GM21619 (cell line): ENCODE results near the gene CPXM2.

Experiments
- ATAC-seq: cut with Tn5 transposase; IDR thresholded peaks from one replicate; pipeline ENCODE4 v1.9.1; 2021; ENCODE audit not compliant: unreplicated experiment

Gene CPXM2

DNA sequence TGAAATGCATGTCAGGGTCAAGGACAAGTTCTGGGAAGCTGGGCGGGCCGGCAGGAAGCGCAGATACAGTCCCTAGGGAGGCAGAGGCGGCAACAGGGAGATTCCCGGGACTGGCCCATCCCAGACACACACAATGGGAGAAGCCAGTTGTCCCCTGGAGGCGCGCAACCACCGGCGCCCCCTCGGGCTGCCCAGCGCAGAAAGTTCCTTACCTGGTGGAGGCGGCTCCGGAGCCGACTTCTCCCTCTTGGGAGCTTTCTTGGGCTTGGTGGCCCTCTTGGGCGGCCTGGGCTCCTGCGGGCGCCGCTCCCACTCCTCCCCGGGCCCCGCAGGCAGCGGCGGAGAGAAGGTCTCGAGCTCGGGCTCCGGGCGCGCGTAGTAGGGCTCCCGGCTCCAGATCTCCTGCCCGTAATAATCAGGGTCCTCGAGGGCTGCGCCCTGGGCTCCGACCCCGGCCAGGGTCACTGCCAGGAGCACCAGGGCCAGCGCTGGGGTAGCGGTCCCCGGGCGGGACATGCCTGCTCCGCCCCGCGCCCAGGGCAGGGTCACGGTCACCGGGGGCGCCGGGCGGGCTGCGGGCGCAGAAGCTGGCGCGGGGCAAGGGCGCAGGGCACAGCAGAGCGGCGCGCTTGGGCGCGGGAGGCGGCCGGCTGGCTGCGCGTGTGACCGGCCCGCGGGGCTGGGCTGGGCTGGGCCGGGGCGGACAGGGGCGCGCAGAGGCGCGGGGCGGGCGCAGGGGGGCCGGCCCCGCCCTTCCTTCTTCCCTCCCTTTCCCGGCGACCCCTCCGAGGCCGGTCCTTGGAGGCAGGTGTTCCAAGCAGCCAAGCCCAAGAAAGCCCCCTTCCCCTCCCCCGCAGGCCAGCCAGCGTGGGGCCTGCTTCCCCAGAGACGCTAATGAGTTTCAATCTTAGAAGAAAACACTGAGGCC lies at the start of gene CPXM2:
Gene CPXM2 (minus strand): TSS at position 664 of the 928 bp plus-strand sequence. CDS start 148 bp downstream, at position 516.
- ATAC-seq: no peak

DNA sequence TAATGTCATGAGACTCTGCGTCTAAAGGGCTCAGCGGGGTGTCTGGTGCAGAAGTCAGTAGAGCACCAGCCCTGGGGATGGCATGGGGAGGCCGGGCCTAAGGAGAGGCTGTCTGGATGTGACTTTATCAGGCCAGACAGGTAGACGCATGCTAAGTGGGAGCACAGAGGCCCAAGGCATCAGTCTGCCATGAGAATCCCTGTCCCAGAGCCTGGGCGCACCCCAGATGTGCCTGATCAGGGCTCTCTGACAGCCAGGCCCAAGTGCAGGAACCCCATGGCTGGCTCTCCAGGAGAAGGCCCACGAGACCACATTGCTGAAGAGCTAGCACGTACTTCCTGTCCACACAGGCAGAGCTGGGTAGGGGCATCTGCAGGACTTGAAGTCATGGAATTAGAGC lies 48.0 kb upstream of the CPXM2 start:
- no peak for ATAC-seq

GRCh38 chr10:123938890-123939289 lies 47.3 kb upstream of the CPXM2 start:
- ATAC-seq: no peak

DNA sequence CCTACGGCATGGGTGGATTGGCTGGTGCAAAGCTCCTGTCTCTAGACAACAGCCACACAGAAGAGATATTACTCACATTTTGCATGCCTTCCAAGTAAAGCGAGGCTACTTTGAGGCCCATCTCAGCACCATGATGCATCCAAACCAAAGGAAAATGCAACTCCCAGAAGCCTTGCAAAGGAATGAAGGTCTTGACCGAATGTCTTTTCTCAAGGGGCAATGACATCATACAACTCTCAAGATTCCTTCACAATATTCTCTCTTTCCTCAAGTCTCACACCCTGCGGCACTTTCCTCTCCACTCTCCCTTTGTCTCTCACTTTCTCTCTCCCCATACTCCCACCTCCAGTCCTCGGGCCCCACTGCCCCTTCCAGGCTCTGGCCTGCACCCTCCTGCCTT lies 44.8 kb upstream of the CPXM2 start:
- ATAC-seq: no peak

DNA sequence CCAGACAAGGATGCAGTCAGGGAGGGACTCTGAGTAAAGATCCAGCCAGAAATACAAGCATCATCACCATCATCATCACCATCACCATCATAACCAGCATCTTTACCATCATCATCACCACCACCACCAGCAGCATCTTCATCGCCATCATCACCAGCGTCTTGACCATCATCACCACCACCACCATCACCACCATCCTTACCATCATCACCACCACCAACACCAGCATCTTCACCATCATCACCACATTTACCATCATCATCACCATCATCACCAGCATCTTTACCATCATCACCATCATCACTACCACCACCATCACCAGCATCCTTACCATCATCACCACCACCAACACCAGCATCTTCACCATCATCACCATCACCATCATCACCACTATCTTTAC lies 44.1 kb upstream of the CPXM2 start:
- no peak for ATAC-seq

GRCh38 chr10:123934846-123935245 lies 43.2 kb upstream of the CPXM2 start:
- ATAC-seq: no peak

DNA sequence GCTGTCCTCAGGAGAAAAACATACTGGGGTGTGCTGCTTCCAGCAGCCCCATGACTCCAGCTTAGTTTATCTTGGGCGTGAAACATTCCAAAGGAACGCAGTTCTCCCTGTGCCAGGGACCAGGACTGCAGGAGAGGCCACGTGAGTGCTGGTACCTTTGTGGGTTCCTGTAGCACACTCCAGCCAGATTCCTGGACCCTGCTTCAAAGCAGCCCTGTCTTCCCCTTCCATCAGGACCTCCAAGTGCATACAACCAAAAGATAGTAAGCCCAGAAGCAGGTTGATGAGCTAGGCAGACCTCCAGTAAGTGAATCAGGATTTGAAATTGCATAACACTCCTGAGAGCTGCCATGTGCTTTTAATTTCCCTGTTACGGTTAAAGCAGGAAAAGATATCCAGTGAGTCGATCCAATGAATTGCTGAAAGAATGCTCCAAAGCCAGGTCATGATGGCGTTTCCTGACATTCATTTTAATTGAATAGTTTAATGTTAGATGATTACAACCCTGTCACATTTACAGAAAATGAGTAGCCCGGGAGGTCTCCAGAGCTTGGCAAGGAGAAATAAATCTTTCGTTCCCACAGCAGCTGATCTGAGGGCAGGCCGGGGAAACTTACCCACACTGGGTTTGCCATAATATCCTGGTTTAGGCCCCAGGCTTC lies 38.9 kb upstream of the CPXM2 start:
- ATAC-seq: no peak

GRCh38 chr10:123929791-123930190 lies 38.2 kb upstream of the CPXM2 start:
- ATAC-seq: no peak

GRCh38 chr10:123928427-123928826 lies 36.8 kb upstream of the CPXM2 start:
- ATAC-seq: no peak

DNA sequence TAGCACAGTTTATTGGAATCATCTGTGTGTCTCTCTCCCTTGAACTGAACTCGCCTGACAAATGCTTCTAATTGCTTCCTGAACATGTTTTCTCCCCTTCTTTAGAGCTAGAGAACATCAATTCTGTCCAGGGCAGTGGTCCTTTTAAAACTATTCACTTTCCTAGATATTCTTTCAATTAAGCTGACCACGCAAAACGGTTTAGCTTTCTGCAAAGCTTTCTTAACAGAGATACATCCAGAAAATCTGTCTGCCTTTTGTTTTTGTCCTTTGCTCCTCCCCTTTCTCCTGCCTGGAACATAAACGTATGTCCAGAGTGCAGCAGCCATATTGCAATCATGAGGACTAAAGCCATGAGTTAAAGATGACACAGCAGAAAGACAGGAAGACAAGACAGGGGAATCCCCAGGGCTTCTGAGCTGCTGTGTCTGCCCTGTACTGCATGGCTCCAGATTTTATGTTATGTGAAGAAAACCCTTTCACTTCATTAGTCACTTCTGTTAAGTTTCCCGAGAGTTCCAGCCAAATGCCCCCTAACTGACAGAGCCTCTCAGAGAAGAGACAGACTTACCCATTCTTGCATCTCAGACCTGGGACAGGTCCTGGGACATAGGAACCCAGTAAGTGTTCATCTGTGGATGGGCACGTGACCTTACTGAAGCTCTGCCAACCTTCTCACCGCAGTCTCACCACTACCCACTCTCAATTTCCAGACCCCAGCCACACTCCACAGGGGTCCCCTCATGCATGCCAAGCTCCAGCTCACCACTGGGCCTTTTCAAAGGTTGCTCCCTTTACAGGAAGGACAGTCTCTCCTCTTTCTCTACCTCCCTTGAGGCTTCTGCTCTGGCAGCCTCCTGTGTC lies 35.0 kb upstream of the CPXM2 start:
- ATAC-seq: no peak

DNA sequence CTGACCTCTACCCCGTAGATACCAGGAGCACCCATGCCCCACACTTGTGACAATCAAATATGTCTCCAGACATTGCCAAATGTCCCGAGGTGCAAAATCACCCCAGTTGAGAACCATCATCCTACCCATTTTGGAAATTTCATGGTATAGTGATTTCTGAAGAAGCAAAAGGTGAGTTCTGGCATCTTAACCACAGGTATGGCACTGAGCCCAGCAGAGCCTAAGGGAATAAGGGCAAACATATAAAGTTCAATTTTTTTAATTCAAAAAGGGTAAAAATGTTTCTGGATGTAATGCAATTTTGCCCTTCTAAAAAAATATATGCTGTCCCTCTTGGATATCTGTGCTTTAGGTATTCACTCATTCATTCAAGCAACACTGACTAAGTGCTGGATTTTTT lies 30.5 kb upstream of the CPXM2 start:
- ATAC-seq: no peak

GRCh38 chr10:123916775-123917174 lies 25.2 kb upstream of the CPXM2 start:
- ATAC-seq: no peak

GRCh38 chr10:123913688-123914268 lies 22.2 kb upstream of the CPXM2 start:
- no peak for ATAC-seq

DNA sequence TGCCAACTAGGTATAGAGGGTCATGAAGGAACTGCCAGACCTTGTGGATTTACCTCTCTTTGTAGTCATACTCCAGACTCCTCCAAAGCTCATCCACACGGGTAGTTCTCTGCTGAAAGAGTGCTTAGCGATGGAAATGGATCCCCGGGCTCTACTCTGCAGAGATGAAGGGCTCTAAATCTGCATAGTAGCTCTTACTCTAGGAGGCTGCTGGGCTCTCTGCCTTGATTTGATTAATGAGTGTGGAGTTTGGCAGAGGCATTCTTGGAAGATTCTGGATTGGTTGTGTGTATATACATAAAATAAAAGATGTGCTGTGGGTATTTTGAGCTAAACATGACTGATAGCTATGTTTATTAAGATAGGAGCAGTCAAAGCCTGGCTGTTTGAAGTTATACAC lies 21.3 kb upstream of the CPXM2 start:
- ATAC-seq: no peak

- ATAC-seq: no peak
These were observed 20.9 kb upstream of the CPXM2 start for GRCh38 chr10:123912466-123912865.

- ATAC-seq: no peak
These were observed 20.3 kb upstream of the CPXM2 start for GRCh38 chr10:123911866-123912265.

- no peak for ATAC-seq
These were observed 18.3 kb upstream of the CPXM2 start for GRCh38 chr10:123909866-123910265.

- no peak for ATAC-seq
These were observed 17.8 kb upstream of the CPXM2 start for GRCh38 chr10:123909426-123909825.

GRCh38 chr10:123908379-123908778 lies 16.8 kb upstream of the CPXM2 start:
- no peak for ATAC-seq

GRCh38 chr10:123906884-123907652 lies 15.5 kb upstream of the CPXM2 start:
- no peak for ATAC-seq
